Ammon's horn (tissue), 1 donor: ENCODE results near the gene C2CD4C.
"Not testable (repeated sequence)": the region's sequence is repeated elsewhere in the genome, so short reads cannot be mapped to it uniquely, and the experiment has no call there.

Source experiments
- DNase-seq: peaks from one replicate; pipeline ENCODE4 v3.0.0-alpha.2; 2016; ENCODE audit warnings: low spot score

C2CD4C gene

DNA sequence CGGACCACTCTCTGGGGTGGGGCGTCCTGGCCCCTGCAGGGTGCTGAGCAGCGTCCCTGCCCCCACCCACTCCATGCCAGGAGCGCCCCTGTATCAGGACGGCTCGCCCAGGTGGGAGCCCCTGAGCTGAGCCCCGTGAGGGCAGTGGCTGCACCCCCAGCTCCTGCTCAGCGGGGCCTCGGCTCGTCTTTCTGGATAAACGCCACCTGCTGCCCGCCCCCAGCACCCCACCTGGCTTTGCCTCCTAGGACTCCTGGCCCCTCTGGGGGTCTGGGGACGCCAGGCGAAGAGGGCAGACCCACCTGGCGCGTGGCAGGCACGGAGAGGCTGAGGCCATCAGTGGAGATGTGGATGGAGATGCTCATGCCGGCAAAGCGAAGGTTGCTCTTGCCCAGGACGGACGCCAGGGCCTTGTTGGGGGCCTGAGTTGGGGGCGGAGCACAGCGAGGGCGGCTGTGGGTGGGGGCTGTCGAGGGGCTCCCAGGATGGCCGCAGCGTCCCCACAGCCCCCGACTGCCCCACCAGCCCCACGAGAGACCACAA, 29.5 kb upstream of the C2CD4C start:
- DNase-seq = no peak

DNA sequence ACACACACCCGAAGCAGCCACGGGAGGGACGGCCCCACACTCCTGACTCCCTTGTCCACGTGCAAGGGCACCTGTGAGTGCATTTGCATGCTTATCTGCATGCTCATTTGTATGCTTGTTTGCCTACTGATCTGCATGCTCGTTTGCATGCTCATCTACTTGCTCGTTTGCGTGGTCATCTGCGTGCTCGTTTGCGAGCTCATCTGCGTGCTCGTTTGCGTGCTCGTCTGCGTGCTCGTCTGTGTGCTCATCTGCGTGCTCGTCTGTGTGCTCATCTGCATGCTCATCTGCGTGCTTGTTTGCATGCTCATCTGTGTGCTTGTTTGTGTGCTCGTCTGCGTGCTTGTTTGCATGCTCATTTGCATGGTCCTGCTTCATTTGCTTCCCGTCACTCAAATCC, 28.1 kb upstream of the C2CD4C start:
- DNase-seq = no peak

DNA sequence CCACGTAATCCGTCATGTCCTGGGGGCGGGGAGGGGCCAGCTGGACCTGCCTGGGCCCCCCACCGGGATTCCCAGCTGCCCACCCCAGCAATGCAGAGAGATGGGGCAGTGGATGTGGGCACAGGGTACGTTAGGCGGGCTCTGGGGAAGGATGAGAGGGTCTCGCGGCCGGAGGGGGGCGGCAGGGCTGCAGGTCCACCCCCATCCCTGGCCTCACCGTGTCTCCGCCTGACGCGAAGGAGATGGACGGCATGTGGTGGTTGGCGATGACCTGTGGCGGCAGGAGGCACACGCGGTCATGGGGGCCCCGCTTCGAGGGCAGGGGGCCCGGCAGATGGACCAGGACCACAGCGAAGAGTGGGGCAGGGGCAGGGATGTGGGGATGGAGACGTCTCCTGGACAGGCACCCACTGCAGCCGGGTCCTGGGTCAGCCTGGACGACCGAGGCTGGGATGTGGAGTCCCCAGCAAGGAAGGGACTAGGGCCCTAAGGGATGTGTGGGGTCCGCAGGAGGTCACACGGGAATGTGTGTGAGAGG, 27.5 kb upstream of the C2CD4C start:
- no peak for DNase-seq

DNA sequence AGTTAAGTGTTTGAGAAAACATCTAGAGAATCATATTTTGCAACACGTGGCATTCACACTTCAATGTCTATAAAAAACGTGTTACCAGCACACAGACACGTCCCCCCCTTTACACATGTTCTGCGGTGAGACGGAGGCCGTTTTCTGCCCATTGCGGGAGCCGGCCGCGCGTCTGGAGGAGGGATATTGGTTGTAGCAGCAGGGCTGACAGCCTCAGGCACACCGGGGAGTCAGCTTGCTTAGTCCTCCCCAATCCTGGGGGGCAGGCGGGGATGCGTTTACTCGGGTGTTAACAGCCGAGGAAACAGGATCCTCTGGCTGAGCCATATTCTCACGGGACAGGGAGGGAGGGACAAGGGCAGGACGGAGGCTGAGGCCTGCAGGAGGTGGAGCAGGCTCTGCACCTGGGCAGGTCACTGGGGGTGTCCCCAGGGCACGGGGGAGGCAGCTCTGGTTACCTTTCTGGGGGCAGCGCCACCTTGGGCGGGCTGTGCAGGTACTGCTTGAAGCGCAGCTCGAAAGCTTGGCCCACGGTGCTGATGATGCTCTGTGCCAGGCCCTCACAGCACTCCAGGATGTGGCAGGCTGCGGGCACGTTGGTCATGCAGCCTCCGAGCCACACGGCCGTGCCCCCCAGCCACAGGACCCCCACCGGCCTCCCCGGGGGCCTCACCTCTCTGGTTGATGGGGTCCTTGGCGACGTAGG, 26.9 kb upstream of the C2CD4C start:
- DNase-seq = no peak

DNA sequence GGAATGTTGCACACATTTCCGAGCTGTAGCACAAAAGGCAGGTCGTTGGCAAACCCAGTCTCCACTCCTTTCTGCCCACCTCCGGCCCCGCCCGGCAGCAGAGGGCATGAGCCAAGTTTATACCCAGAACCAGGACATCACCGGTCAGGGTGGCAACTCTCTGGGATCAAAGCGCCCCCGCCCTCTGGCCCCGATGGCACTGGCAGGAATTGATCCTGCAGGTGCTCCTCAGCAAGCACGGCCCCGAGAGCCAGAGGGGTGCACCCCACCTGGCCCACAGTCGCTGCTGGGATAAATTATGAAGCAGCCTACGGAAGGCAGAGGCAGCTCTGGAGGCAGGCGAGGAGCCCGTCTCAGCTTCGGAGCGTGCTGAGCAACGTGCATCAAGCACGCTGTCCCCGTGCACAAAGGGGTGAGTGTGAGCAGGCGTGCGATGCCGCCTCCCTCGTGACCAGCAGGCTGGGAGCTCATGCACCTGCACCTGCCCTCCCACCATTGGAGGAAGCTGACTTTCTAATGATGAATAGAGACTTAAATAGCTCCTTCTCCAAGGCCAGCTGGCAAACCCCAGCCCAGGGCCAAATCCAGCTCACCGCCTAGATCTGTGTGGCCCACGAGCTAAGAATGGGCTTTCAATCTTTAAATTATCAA, 26.2 kb upstream of the C2CD4C start:
- peak; percentile 20 for DNase-seq

DNA sequence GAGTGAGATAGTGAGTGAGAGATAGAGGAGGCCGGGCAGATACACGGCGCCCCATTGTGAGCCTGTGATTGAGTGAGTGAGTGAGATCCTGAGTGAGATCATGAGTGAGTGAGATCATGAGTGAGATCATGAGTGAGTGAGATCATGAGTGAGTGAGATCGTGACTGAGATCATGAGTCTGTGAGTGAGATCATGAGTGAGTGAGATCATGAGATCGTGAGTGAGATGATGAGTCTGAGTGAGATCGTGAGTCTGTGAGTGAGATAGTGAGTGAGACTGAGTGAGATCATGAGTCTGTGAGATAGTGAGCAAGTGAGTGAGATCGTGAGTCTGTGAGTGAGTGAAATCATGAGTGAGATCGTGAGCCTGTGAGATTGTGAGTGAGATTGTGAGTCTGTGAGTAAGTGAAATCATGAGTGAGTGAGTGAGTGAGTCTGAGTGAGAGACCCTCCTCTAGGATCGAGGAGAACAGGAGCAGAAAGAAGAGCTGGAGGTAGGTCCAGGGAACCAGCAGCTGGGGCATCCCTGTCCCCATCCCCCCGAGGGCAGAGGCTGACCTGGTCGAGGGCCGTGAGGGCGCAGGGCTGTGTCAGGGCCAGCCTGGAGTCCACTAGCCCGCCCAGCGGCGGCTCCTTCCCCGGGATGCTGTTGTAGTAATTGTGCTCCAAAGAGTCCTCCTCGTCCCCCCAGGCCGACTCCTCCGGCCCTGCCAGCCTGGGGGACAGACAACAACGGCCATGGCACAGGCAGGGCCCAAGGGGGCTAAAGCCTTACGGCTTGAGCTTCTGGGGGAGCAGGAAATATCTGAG, 25.4 kb upstream of the C2CD4C start:
- DNase-seq = no peak

DNA sequence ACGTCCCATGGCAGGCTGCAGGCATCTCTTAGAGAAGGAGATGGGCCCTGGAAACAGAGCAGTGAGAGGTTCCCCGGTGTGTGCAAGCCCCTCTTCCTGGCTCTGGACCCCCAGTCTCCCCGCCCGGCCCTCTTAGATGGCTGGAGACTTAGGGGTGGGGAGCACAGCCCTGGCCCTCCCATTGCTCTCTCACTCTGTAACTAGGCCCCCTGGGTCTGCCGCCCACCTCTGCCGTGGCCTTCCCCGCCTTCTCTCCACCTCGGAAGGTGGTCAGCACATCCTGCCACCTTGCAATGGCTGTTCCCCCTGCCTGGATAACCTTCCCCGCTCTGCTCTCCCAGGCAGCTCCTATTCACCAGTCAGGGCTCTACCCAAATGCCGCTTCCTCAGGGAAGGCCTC, 21.8 kb upstream of the C2CD4C start:
- DNase-seq = no peak

DNA sequence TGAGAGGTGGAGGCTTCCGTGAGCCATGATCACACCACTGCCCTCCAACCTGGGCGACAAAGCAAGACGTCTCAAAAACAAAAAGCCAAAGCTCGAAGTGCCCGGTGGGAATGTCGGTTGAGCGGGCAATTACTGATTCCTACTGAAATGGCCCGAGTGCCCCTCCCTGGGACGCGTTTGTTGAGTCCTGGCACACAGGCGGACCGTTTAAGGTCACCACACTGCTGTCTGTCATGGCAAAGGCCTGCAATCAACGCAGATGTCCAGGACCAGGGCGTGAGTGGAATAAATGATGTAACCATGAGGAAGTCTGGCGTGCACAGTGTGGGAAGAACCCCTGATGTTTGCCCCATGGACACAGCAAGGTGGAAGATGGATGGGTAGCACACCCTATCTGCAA, 19.2 kb upstream of the C2CD4C start:
- DNase-seq = no peak

DNA sequence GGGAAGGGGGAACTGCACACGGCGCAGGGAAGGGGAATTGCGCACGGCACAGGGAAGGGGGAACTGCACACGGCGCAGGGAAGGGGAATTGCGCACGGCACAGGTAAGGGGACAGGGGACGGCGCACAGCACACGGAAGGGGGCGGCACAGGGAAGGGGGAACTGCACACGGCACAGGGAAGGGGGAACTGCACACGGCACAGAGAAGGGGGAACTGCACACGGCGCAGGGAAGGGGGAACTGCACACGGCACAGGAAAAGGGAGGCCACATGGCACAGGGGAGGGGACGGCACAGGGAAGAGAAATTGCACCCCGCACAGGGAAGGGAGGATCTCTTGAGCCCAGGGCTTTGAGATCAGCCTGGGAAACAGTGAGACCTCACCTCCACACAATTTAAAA, 18.7 kb upstream of the C2CD4C start:
- not testable (repeated sequence) for DNase-seq

DNA sequence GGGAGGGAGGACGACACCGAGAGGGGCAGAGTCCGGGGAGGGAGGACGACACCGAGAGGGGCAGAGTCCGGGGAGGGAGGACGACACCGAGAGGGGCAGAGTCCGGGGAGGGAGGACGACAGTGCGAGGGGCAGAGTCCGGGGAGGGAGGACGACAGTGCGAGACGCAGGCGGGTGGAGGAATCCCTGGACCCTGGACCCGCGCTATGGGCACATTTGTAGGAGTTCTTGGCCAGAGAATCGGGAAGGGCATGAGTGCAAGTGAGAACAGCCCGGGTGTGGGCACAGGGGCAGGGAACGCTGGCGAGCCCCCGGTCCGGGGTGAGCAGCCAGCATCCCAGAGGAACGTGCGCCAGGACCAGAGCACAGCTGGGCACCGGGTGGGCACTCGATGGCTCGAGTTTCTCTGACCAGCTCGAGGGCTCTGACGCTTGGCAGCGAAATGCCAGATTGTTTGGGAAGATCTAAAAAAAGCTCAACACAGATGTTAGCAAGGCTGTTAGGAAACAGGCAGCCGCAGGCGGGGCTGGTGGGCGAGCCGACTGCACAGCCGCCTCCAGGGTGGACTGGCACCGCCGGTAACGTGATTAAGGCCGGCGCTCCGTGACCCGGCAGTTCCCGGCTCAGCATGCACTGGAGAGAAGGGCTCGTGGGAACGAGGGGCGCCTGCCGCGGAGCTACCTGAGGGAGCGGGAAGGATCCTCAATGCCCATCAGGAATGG, 17.9 kb upstream of the C2CD4C start:
- no peak for DNase-seq

DNA sequence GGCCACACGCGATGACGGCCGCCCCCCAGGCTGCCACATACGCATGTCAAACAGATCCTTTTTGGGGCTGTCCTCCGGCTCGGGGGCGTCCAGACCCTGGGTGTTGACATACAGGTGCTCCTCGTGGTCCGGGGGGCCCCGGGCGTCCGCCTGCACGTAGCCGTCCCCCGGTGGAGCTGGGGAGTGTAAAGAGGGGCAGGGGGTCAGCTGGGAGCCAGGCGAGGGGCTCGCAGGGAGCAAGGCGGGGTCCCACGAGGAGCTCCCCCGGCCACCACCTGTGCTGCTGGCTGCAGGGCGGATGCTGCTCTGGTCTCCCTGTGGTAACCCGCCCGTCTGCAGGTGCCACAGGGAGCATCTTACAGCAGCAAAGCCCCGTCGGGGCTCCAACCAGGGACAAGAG, 16.1 kb upstream of the C2CD4C start:
- no peak for DNase-seq

DNA sequence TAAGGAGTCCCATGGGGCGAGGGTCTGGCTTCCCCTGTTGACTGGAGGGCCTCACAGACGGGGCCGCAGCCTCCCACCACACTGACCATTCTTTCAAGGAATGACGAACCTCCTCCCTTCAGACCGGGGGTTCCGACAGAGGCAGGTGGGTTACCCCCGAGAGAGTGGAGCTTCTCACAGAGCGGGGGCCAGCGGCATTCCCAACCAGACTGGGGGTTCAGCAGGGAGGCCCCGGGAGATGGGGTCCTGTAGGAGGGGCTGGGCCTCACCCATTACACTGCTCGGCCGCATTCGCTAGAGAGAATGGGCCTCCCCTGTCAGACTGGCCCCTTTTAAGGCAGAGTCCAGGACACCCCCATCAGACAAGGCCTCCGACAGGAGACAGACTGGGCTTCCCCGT, 15.6 kb upstream of the C2CD4C start:
- DNase-seq = no peak

DNA sequence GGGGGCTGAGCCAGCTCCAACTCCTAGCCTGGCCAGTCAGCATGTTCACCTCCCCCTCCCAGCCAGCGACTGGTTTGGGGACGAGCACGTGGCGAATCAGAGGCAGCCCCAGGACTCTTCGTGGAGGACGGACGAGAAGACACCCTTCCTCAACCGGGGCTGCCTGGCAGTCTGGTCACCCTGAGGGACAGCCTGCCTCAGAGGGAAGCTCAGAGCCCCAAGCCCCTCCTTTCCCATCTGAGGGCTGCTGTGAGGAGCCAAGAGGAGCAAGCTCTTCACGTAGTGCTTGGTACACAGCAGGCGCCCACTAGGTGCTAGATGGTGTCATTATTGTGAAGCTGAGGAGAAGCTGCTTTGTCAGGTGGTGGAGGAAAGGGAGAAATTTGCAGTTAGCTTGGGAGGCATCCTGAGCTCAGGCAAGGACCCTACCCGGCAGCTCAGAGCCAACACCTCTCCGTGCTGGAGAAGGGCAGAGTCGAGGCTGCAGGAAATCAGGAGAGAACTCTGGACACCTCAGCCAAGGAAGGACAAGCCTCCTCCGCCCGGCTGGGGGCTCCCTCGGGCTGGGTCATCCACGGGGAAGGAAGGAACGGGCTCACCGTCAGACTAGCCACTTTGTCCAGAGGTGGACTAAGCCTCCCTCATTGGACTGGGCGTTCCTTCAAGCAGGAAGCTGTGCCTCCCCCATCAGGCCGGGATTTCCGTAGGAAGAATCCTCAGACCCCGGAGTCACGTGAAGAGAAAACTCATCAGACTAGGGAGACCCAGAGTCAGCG, 14.9 kb upstream of the C2CD4C start:
- DNase-seq = no peak

DNA sequence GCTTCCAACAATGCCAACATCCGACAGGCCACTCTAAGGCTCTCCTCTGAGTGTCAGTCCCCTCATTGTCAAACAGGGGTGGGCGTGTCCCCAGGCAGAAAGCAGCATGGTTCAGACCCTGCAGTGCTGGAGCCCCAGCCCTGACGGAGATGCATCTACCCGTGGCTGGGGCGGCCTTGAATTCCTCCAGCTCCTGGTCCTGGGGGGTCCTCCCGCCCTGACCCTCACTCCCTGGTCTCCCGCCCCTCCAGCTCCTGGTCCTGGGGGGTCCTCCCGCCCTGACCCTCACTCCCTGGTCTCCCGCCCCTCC, 13.9 kb upstream of the C2CD4C start:
- not testable (repeated sequence) for DNase-seq

DNA sequence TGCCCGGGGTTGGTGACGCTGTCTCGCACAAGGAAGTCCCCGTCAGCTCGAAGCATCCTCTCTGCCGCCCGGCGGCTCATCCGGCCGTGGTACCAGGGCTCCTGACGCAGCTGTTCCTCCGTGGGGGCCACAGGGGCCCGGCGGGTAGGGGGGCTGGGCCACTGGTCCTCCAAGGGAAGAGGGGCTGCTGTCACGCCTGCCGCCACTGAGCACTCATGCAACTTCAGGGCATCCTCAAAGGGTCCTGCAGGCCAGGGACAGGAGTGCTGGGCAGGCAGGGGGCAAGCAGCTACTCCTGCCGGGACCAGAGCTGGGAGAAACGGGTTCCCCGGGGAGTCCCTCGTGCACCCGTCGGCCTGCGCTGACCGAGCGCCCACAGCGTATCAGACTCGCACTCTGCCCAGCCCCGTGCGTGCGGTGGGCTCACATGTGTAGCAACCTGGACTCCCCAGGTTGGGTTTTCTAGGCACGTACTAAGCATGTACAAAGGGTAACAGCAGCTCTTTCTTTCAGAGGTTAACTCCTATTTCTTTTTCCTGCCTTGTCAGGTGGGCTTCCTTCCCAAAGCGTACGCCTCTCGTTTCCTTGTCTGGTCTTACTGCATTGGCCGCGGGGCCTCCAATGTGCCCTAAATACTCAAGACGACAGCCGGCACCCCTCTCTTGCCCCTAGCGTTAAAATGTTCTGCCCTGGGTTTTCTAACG, 13.4 kb upstream of the C2CD4C start:
- DNase-seq = no peak

DNA sequence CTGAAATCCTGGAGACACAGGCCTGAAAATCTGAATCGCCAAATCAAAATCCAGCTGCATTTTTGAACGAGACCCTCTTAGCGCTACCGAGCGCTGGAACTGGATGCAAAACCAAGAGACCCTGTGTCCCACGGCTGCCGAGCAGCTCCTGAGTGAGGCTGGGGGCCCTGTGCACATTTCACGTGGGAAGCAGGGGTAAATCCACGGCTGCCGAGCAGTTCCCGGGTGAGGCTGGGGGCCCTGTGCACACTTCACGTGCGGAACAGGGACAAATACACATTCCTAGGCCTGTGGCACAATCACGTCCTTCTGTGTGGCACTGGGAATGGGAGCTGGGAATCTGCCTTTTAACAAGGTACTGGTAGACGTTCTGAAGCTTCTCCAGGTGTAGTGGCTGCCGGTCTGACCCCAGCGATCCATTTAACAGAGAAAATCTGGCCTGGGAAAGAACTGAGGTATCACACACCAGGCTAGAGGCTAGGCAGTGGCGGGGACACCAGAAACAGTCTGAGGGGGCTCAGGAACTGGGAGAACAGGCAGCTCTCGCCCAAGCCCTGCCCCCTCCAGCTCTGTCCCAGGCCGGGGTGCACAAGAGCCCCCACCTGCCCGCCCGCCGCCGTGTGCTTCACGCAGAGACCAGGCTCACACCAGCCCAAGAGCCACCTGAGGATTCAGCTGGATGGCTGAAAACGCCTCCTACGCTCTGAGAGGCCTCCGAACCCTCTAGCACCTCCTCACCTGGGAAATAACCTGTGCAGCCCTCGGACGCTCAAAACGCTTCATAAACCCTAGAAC, 11.0 kb upstream of the C2CD4C start:
- no peak for DNase-seq

DNA sequence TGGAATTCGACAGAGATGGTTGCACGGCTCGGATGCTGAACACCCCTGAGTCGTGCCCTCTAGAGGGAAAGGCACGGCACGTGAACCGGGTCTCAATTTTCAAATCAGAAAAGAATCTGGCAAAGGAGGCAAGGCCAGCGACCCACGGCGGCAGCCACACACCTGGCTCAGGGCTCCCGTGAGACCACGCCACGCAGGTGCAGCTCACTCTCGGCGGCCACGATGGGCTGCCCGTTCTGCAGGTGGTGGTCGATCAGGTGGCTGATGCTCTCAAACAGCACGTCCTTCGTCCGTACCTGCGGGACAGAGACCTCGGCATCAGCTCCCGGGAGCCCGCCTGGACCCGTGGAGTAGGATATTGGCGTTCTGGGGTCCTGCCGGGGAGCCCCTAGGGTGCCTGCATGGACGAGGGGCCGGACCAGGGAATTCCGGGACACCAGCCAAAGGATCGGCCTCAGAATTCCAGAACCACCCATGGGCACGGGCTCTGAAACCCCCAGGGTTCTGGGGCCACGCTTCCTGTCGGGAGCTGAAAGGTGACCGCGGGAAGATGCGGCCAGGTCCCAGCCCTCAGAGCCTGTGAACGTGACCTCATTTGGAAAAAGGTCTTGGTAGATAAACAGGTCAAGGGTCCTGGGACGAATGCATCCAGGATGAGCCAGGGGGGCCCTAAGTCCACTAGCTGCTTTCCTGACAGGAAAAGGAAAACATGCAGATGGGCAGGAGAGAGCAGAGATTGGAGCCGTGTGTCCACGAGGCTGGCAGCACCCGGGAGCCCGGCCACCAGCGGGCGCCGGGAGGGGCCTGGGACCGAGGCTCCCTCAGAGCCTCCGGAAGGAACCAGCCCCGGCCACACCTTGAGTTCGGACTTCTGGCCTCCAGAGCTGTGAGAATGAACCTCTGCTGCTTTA, 10.1 kb upstream of the C2CD4C start:
- no peak for DNase-seq

DNA sequence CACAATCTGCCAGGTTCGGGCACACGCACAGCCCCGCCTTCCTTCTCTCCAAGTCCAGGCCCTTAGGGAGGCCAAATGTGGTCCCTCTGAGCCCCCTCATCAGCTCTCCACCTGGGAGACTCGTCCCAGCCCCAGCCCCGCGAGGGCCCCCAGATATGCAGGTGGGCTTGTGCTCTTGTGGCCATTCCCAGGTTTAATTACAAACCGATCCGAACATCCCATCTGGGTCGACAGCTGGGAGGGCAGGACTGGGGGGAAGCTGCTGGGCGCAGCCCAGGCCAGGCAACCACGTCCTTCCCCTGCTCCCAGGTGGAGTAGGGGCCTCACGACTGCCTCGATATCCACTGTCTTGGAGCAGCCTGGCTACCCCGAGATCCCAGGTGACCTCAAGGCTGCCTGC, 7.5 kb upstream of the C2CD4C start:
- DNase-seq = no peak

DNA sequence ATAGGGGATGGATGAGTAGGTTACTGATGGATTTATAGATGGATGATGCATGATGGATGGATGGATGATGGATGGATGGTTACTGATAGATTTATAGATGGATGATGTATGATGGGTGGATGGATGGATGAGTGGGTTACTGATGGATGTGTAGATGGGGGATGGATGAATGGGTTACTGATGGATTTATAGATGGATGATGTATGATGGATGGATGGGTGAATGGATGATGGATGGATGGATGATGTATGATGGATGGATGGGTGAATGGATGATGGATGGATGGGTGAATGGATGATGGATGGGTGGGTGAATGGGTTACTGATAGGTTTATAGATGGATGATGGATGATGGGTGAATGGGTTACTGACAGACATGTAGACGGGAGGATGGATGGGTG, 6.3 kb upstream of the C2CD4C start:
- no peak for DNase-seq
